HG02884 (cell line): ENCODE results near the gene FAM193B.
A peak's percentile ranks its signal among the peaks of the same experiment; 100 is the strongest.

Source experiments
- ATAC-seq: cut with Tn5 transposase; IDR thresholded peaks from one replicate; pipeline ENCODE4 v1.9.1; 2021; ENCODE audit warnings: mild to moderate bottlenecking, moderate library complexity; ENCODE audit not compliant: unreplicated experiment

Gene FAM193B

GRCh38 chr5:177554474-177555111, at the start of gene FAM193B:
Gene FAM193B (minus strand): TSS chr5:177554563. CDS start chr5:177554458, 105 bp downstream.
- ATAC-seq: peak; percentile 82

- no peak for ATAC-seq
Measured at GRCh38 chr5:177604116-177604521, 49.8 kb upstream of the FAM193B start.

GRCh38 chr5:177603631-177604030, 49.3 kb upstream of the FAM193B start:
- no peak for ATAC-seq

- ATAC-seq: no peak
Measured at GRCh38 chr5:177602458-177602830, 48.1 kb upstream of the FAM193B start.

- ATAC-seq: no peak
Measured at GRCh38 chr5:177601577-177602457, 47.5 kb upstream of the FAM193B start.

GRCh38 chr5:177601126-177601525, 46.8 kb upstream of the FAM193B start:
- ATAC-seq: no peak

- ATAC-seq: no peak
Measured at GRCh38 chr5:177600508-177601018, 46.2 kb upstream of the FAM193B start.

- ATAC-seq: peak; percentile 75
Measured at GRCh38 chr5:177599731-177600507, 45.6 kb upstream of the FAM193B start, which contains the start of gene B4GALT7. Gene B4GALT7 (plus strand): TSS chr5:177600132. CDS start chr5:177600211, 79 bp downstream.

- no peak for ATAC-seq
Measured at GRCh38 chr5:177598477-177598876, 44.1 kb upstream of the FAM193B start.

- ATAC-seq: no peak
Measured at GRCh38 chr5:177596775-177597238, 42.4 kb upstream of the FAM193B start.

GRCh38 chr5:177595991-177596774, 41.8 kb upstream of the FAM193B start:
- no peak for ATAC-seq

GRCh38 chr5:177595026-177595585, 40.7 kb upstream of the FAM193B start:
- no peak for ATAC-seq

GRCh38 chr5:177594071-177594470, 39.7 kb upstream of the FAM193B start:
- no peak for ATAC-seq

GRCh38 chr5:177593511-177593910, 39.1 kb upstream of the FAM193B start:
- ATAC-seq: no peak

GRCh38 chr5:177592905-177593304, 38.5 kb upstream of the FAM193B start:
- no peak for ATAC-seq

- peak; percentile 91 for ATAC-seq
Measured at GRCh38 chr5:177592010-177592834, 37.9 kb upstream of the FAM193B start, which contains the start of gene TMED9. Gene TMED9 (plus strand): TSS chr5:177592203. CDS start chr5:177592215, 12 bp downstream.

GRCh38 chr5:177591690-177592009, 37.3 kb upstream of the FAM193B start:
- no peak for ATAC-seq

GRCh38 chr5:177590406-177590805, 36.0 kb upstream of the FAM193B start:
- ATAC-seq: no peak

GRCh38 chr5:177588413-177588909, 34.1 kb upstream of the FAM193B start:
- no peak for ATAC-seq
